Tibial nerve (tissue), 4 donors: ENCODE results near the gene CCDC121. TPM values are rescaled to one million over a fixed set of nuclear protein-coding genes. Genes with fewer than 3 reads are reported as not detected.

Experiments used
- DNase-seq, 2 donors: peaks; one replicate each; pipeline ENCODE4 v3.0.0-alpha.2; 2019; ENCODE audit warnings: low spot score in 2 of 2
- H3K27ac ChIP-seq, 4 donors: fragments of 200-600 bp; sonication (generic) in 3 of 4; one replicate each; pipeline ENCODE4 v1.5.1; 2017 to 2019; ENCODE audit warnings: mild to moderate bottlenecking in 1 of 4
- H3K27me3 ChIP-seq, 2 donors: fragments of 200-600 bp; sonication (generic) in 1 of 2; one replicate each; pipeline versions ENCODE4 v1.5.1 to v1.6.0; 2017 to 2019
- H3K36me3 ChIP-seq, 3 donors: fragments of 200-600 bp; sonication (generic); one replicate each; pipeline ENCODE4 v1.5.1; 2018 to 2019
- H3K4me1 ChIP-seq, 4 donors: fragments of 200-600 bp; sonication (generic) in 3 of 4; one replicate each; pipeline ENCODE4 v1.5.1; 2017 to 2019
- H3K4me3 ChIP-seq, 4 donors: fragments of 200-600 bp; sonication (generic) in 3 of 4; one replicate each; pipeline ENCODE4 v1.5.1; 2017 to 2019; ENCODE audit warnings: mild to moderate bottlenecking in 1 of 4, moderate library complexity in 1 of 4
- H3K9me3 ChIP-seq, 4 donors: fragments of 200-600 bp; sonication (generic) in 3 of 4; one replicate each; pipeline ENCODE4 v1.5.1; 2017 to 2019
- EP300 ChIP-seq, 2 donors: sonication (generic); formaldehyde crosslinking; IDR thresholded peaks; one replicate each; pipeline ENCODE4 v1.6.1; 2017; ENCODE audit warnings: antibody characterized with exemption in 2 of 2, mild to moderate bottlenecking in 1 of 2
- POLR2A ChIP-seq, 2 donors: fragments of 450-650 bp; IDR thresholded peaks; one replicate each; pipeline ENCODE4 v1.6.1; 2017; ENCODE audit warnings: antibody characterized with exemption in 2 of 2, mild to moderate bottlenecking in 2 of 2, moderate library complexity in 2 of 2
- WGBS, 2 donors: methylation state at CpG; one replicate each; pipeline ENCODE4 v1.1.5; 2018; 5-methylcytosine and 5-hydroxymethylcytosine counted together
- total RNA-seq, 4 donors: library from RNA; depleted of rRNA; stranded (reverse); fragments of >200 nt; gene quantifications; one replicate each; pipeline ENCODE4 v1.1.0, GENCODE V29; 2016
- TF ChIP-seq, protein P1 (sequence below), 5 experiments: fragments of 200-600 bp in 3 of 5; fragments of 450-650 bp in 2 of 5; sonication (generic) in 3 of 5; IDR thresholded peaks; one replicate each; pipeline ENCODE4 v1.5.1; 2016 to 2019; ENCODE audit warnings: antibody characterized with exemption in 5 of 5, mild to moderate bottlenecking in 3 of 5, moderate library complexity in 2 of 5

CCDC121 gene
- total RNA-seq, 4 donors from 2014 or later: 3.8 to 7.2 (median 4.7) TPM

DNA sequence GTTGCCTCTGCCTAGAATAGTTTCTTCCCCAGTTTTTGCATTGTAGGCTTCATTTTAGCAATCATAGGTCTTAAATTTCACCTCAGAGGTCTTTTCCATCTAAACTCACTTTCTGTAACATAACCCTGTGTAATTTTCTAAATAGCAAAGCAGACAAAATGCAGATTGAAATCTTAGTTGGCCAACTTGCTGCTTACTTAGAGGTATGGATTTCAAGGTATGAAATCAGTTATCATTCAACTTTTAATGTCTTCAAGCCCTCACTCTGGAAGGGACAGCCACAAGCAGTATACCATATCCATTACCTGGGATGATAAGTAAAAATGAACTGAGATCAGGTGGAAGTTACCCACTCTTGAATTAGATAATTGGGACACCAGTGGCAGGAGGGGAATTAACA is 3.9 kb downstream of the CCDC121 start:
- H3K4me3 ChIP-seq: no peak overlapping the region
- no peaks in the 10 kb centered on the region for H3K27me3 ChIP-seq
- TF ChIP-seq, protein P1, sequence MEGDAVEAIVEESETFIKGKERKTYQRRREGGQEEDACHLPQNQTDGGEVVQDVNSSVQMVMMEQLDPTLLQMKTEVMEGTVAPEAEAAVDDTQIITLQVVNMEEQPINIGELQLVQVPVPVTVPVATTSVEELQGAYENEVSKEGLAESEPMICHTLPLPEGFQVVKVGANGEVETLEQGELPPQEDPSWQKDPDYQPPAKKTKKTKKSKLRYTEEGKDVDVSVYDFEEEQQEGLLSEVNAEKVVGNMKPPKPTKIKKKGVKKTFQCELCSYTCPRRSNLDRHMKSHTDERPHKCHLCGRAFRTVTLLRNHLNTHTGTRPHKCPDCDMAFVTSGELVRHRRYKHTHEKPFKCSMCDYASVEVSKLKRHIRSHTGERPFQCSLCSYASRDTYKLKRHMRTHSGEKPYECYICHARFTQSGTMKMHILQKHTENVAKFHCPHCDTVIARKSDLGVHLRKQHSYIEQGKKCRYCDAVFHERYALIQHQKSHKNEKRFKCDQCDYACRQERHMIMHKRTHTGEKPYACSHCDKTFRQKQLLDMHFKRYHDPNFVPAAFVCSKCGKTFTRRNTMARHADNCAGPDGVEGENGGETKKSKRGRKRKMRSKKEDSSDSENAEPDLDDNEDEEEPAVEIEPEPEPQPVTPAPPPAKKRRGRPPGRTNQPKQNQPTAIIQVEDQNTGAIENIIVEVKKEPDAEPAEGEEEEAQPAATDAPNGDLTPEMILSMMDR (IDR thresholded peaks at IDR 0.05): no peak
- H3K27ac ChIP-seq: no peak overlapping the region
- H3K9me3 ChIP-seq: no peaks in the 10 kb centered on the region
- no peak for DNase-seq
- H3K4me1 ChIP-seq: peaks cover 0 to 25% (median 9%) of the 10 kb centered on the region in 4 donors
- peaks cover 0 to 49% (median 7%) of the 10 kb centered on the region in 3 donors for H3K36me3 ChIP-seq

DNA sequence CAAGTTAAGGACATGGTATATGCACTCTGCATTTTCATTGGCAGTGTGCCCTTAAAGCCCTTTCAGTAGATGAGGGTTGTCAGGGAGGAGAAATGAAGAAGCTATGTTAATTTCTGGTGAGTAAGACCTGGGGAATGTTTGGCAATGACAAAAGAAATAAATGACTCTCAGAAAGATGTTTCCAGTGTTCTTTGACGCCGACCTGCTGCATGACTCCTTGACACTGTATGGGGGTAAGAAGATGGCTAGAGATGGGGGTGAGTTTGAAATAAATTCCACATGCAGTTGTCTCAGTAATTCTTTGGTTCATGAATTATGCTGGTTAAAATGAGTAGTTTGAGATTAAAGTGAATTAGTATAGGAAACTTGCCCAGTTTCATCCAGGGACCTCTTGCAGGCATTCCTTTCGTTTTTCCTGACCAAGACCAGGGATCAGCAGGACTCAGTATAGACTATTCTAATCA is 5.9 kb downstream of the CCDC121 start:
- 76 to 85% methylated on average over 3 of the region's 3 CpGs for WGBS, 2 donors
- Histone ChIP-seq H3K27me3 (no peaks in the 10 kb centered on the region), H3K4me3 (no peak overlapping the region), H3K27ac (no peak overlapping the region), H3K4me1 (peaks cover 0 to 16% (median 4%) of the 10 kb centered on the region in 4 donors), H3K36me3 (peaks cover 0 to 65% (median 7%) of the 10 kb centered on the region in 3 donors), H3K9me3 (no peaks in the 10 kb centered on the region)
- no peak for DNase-seq
- TF ChIP-seq POLR2A (IDR thresholded peaks at IDR 0.05): no peak
- TF ChIP-seq, protein P1 (IDR thresholded peaks at IDR 0.05): no peak
- no peak for TF ChIP-seq EP300 (IDR thresholded peaks at IDR 0.05)

DNA sequence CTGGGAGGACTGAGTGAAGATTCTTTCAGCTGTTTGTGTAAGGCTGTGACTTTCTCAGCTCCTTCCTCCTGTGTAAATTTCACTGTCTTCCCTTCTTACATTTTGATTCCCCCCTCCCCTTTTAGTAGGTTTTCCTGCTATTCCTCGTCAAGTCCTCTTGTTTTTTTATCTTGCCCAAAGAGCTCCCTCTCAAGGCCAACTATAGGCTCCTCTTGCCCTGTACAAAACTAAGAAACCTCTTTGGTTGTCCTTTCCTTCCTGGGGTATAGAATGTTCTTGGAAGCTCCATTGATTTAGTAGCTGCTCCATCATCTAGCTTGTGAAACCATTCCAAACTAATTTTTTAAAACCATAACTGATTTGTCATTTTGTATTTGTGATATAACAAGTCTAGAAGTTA is 7.3 kb downstream of the CCDC121 start:
- DNase-seq: no peak
- peaks cover 0 to 6% (median 0%) of the 10 kb centered on the region in 4 donors for H3K4me1 ChIP-seq
- TF ChIP-seq, protein P1 (IDR thresholded peaks at IDR 0.05): no peak
- TF ChIP-seq POLR2A (IDR thresholded peaks at IDR 0.05): no peak
- no peak for TF ChIP-seq EP300 (IDR thresholded peaks at IDR 0.05)
- H3K27ac ChIP-seq: no peak overlapping the region
- no peaks in the 10 kb centered on the region for H3K9me3 ChIP-seq
- peaks cover 0 to 80% (median 16%) of the 10 kb centered on the region in 3 donors for H3K36me3 ChIP-seq
- 52 to 58% methylated on average over 1 of the region's 1 CpG for WGBS, 2 donors
- H3K4me3 ChIP-seq: no peak overlapping the region
- no peaks in the 10 kb centered on the region for H3K27me3 ChIP-seq

DNA sequence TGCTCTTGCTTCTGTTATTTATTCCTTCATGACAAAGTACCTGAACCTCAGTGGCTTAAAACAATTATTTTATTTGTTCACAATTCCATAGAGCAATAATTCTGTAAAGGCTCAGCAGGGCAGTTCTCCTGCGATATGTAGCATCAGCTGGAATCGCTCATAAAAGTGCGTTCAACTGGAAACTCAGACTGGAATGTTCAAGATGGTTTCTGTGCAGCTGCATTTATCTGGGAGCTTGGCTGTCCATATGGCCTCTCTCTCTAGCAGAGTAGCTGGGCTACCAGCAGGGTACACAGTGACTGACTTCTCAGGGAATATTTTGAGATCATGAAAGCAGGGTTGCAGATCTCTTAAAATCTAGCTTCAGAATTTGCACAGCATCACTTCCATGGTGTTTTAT is 13.5 kb downstream of the CCDC121 start:
- H3K36me3 ChIP-seq: peaks cover 2 to 85% (median 17%) of the 10 kb centered on the region in 3 donors
- WGBS, 2 donors: 97 to 100% methylated on average over 3 of the region's 3 CpGs
- DNase-seq: no peak

DNA sequence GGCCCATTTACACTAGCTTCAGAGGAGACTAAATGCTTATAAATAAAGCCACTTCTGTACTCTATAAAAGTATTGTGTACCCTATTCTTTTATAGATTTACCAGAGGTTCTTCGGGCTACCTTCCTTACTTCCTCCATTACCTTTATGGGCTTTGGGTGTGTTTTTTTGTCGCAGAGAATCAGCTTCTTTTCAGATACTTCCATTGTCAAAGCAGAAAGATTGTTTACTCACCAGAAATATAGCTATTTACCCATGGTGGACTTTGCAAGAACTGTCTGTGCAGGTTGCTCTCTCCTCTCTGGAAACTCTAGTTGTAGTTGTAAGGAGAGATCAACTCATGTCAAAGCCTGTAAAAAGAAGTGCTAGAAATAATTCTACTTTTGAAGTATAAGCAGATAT is 14.8 kb downstream of the CCDC121 start:
- WGBS, 2 donors: 92 to 99% methylated on average over 2 of the region's 2 CpGs
- Histone ChIP-seq H3K4me3 (no peak overlapping the region), H3K9me3 (no peaks in the 10 kb centered on the region), H3K36me3 (peaks cover 2 to 87% (median 17%) of the 10 kb centered on the region in 3 donors), H3K4me1 (no peaks in the 10 kb centered on the region), H3K27me3 (no peaks in the 10 kb centered on the region), H3K27ac (no peak overlapping the region)
- no peak for TF ChIP-seq POLR2A (IDR thresholded peaks at IDR 0.05)
- TF ChIP-seq EP300 (IDR thresholded peaks at IDR 0.05): no peak
- TF ChIP-seq, protein P1 (IDR thresholded peaks at IDR 0.05): no peak
- DNase-seq: no peak

More for the DNA sequence above, 13.5 kb downstream of the CCDC121 start:
- TF ChIP-seq, protein P1 (IDR thresholded peaks at IDR 0.05): no peak
- TF ChIP-seq EP300 (IDR thresholded peaks at IDR 0.05): no peak
- TF ChIP-seq POLR2A (IDR thresholded peaks at IDR 0.05): no peak
- H3K27ac ChIP-seq: no peak overlapping the region
- H3K27me3 ChIP-seq: no peaks in the 10 kb centered on the region
- no peaks in the 10 kb centered on the region for H3K4me1 ChIP-seq
- no peak overlapping the region for H3K4me3 ChIP-seq
- H3K9me3 ChIP-seq: no peaks in the 10 kb centered on the region
